GM18951 (cell line): ENCODE measurements around the gene SLC1A2.

Experiments
- POLR2A ChIP-seq: IDR thresholded peaks from 4 replicates; pipeline ENCODE4 v1.6.1; 2011; ENCODE audit warnings: mild to moderate bottlenecking; ENCODE audit not compliant: insufficient read length, insufficient read depth; ENCODE audit errors: extremely low read depth
- in situ Hi-C: fragments of 300-500 bp; cut with MboI; formaldehyde crosslinking; loops from one replicate; pipeline ENCODE4 v1.12.0; 2022; ENCODE audit warnings: low sequenced_read_pairs, mixed read lengths, inconsistent platforms; ENCODE audit not compliant: unreplicated experiment

The SLC1A2 gene

DNA sequence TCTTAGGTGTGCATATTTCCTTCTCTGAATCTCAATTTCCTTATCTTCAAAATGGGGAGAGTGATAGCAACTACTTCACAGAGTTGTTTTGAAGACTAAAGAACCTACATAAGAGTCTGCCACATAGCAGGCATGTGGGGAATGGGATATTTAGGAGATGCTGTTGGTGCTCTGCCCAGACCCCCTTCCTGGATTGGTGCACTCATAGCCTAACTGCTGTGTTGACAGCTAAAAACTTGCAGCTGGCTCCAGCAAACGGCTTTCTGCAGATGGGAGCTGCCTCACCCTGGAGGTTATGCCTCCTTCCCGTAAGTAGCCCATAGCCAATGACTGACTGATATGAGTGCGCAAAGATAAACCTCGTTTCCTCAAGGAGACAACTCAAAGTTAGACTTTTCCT is 174.3 kb downstream of the SLC1A2 start:
- TF ChIP-seq POLR2A: no peak

DNA sequence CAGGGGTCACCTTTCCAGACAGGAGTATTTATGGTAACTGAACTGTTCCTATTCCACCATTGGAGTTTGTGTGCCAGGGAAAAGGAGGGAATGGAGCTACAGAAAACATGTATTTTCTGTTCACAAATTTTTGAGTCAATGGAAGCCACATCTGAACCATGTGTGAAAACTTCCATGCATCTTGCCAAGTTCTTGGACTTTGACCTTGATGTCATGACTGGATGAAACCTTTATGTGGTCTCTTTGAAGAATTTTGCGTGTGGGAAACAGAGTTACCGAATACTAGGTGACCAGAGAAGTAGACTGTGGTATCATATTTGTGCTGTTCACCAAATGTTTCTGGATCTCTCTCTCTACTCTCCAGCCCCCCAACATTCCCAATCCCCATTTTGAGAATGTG is 175.6 kb downstream of the SLC1A2 start:
- no peak for TF ChIP-seq POLR2A
- in situ Hi-C loops: no loop called here

More for the DNA sequence above, 174.3 kb downstream of the SLC1A2 start:
- in situ Hi-C loops: no loop called here

DNA sequence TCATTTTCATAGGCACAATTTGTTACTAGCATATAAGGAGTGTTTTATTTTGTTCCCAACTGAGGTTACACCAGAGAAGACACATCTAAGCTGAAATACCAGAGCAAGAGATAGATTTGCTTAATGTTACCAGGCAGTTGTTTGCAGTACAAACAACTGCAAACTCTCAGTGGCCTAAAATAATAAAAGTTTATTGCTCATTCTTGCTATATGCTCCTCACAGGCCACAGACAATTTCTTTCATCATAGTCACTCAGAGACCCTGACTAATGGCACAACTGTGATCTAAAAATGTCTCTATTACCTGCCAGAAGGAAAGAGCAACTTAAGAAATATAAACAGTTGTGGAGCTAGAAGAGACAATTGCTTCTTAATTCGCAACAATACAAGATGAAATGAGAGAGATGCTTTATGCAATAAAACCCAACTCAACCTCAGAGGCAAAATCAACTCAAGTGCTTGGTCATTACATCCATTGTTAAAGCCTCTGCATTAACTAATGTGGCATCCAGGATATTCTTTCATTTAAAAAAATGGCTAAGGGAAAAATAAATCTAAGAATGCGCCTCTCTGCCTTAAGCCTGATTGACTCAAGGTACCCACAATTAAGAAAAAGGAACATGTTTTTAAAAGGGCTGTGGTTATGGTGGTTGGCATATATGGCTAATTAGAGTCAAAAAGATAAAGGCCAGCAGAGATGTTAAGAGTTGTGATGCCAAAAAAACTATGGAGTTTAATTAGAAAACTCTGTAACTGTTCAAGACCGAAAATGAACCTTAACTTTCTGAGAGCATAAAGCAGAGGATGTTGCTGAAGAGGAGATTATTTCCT is 176.7 kb downstream of the SLC1A2 start:
- in situ Hi-C loops: no loop called here
- no peak for TF ChIP-seq POLR2A

DNA sequence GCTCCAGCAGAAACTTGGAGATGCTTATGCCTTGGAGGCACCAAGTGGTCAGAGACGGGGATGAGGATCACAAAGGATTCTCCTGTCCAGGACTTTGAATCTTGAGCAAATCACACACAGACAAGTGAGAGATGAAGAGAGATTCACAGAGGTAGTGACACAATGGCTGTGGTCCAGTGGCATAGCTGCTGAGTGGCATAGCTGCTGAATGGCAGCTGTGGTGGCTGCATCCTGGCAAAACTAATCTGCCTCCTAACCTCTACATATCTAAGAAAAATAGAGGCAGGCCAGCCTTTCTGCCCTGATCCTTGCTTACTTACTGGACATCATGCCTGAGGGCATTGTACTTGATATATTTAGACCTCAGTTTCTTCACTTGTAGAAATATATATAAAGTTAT is 177.8 kb downstream of the SLC1A2 start:
- in situ Hi-C loops: no loop called here
- no peak for TF ChIP-seq POLR2A

DNA sequence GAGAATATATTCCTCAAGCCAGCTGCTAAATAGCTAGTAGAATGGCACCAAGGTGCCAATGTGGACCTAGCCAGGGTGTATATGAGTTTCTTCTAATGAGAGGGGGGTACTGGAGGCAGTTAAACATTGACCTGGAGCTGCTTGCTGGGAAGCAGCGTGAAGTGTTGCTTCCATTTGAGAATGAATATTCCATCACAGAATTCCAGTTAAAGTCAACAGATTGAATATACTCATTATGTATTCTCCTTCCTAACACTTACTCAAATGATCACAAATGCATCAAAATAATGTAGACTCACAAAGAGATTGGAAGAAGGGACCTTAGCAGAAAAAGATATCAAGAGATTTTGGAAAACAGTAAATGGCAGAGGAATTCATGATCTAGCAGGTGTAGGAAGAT is 178.3 kb downstream of the SLC1A2 start:
- TF ChIP-seq POLR2A: no peak
- in situ Hi-C loops: no loop called here

DNA sequence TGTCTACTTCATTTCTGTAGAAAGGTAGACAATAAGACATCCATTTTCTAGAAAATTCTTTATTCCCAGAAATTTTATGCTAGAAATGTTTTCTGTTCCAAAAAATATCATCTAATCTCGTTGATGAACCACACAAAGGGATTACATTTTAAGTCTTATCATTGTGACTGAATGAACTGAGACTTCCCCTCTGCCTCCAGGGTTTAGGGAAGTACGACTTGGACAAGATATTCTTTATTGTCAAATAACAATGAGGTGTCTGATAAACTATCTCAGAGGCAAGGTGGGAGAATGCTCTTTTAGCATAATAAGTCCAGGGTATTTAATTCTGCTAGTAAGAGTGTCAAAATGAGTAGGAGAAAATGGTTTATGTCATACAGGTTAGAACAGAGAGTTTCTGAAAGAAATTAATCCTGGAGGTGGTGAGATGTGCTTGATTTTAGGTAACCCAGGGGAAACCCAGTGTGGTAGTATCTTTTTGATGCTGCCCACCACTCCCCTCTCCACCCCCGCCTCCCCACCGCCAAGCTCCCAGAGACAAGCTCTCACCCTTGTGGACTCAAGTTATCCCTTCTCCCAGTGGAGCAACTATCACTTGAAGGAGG is 179.8 kb downstream of the SLC1A2 start:
- in situ Hi-C loops: loop anchor here (10.0 kb wide), 1 partner anchor 245 kb away; no protein-coding TSS in a partner anchor

DNA sequence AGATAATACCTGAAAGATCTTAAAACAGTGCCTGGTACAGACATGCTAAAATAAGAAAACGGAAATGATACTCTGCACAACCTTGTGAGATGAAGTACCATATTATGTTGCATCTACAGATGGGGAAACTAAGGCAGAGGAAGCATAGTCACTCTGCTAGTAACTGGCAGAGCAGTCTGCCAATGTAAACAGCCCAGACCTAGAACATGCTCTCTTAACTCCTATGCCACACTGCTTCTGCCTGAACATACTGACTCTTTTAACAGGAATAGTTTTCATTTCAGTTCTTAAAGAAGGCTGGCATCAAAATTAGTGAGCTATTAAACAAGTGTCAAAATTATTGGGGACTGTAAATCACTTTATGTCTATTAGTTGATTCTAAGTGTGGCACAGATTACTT is 180.5 kb downstream of the SLC1A2 start:
- in situ Hi-C loops: loop anchor here (10.0 kb wide), 1 partner anchor 244 kb away; no protein-coding TSS in a partner anchor
- TF ChIP-seq POLR2A: no peak

More for the DNA sequence above, 179.8 kb downstream of the SLC1A2 start:
- no peak for TF ChIP-seq POLR2A

DNA sequence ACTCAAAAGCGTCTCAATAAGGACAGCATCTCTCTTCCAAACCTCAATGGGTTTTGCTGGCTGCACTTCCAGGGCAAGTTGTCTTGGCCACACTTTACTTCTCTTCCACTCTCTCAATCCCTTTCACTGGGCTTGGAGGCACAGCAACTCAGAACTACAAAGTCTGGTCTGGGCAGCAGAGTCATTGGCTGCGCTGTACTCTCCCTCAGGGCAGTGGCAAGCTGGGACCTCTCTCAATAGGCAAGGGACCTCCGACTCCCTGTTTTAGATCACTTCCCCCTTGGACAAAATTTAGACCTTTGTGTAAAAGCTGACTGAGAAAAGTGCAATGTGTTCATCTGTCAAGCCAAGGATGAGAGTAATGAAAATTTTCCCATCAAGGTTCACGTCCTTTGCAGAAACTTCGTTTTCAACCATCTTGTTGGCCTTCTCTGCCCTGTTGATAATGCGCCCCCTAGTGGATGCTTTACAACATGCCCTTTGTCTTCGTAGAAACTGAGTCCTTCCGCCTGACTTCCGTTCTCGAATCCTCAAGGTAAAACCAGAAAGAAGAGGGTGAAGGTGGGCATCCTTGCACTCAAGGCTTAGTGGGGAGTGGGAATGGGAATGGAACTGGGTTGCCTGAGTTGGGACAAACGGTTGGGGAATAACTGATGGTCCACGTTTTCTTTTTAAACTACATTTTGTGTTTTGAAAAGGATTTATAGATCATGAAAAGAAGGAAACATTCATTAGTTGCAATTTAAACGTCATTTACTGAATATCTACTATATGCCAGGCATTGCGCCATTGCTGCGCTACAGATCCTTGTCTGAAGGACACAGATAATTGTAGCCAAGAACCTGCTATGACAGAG is 181.3 kb downstream of the SLC1A2 start:
- in situ Hi-C loops: loop anchor here (10.0 kb wide), 1 partner anchor 243 kb away; no protein-coding TSS in a partner anchor
- no peak for TF ChIP-seq POLR2A

DNA sequence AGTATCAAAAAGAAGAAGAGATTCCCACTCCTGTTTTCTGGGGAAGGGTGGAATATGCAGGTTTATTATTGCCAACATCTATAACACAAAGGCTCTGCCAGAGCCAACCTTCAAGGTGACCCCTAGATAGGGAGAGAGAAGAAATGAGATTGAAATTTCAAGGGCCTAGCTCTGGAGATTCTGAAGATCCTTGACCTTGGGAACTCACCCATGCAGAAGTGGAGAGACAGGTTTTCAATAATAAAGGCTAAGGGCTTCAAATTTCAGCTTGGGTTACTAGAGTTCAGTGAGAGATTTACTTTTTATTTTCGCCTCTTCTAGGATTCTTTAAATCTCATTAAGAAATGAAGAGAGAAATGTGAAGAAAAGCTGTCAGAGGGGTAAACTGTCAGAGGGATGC is 182.0 kb downstream of the SLC1A2 start:
- TF ChIP-seq POLR2A: no peak
- in situ Hi-C loops: loop anchor here (10.0 kb wide), 1 partner anchor 243 kb away; no protein-coding TSS in a partner anchor

DNA sequence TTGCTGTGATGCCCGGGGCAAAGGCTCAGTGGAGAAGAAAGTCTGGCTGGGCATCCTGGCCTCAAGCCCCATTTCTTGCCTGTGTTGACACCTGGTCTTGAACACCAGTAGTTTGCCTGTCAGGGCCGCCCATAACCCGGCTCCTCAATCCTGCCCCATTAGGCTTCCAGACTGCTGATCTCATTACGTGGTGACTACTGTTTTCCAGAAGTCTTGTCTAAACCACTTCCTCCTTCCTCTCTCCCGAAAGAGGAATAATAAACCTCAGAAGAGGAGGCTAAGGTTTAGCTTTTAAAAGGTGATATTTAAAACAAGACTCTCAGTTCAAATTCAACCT is 182.7 kb downstream of the SLC1A2 start:
- no peak for TF ChIP-seq POLR2A

DNA sequence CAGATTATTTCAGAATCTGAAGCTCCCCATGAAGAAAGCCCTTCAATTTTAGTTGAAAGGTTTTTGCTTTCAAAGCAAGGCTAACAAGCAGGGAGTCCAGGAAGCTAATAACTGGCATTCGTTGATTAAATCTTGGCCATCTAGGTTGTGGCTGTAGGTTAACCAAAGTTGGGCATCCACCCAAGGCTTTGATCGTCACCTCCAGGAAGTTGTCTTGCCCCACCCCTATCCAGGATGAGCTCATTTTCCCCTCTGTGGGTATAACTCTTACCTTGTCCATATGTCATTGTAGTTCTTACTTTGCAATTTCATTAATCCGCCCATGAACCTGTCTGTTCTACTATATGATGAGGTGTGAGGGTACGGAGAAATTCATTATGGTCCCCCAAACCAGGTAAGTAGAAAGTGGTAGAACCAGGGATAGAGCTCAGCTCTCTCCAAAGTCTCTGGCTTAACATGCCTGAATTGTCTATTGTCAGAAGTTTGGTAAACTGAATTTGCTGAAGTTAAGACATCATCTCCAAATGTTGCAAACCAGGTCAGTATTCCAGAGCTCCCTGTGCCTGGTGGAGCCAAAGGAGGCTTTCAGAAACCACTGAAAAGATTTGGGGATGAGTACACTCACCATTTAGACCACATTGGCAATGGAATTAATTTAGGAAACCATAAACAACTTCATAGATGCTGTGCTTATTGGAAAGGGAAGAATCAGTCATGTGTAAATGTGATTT is 183.3 kb downstream of the SLC1A2 start:
- in situ Hi-C loops: loop anchor here (10.0 kb wide), 1 partner anchor 241 kb away; no protein-coding TSS in a partner anchor

More for the DNA sequence above, 182.7 kb downstream of the SLC1A2 start:
- in situ Hi-C loops: loop anchor here (10.0 kb wide), 1 partner anchor 242 kb away; no protein-coding TSS in a partner anchor

DNA sequence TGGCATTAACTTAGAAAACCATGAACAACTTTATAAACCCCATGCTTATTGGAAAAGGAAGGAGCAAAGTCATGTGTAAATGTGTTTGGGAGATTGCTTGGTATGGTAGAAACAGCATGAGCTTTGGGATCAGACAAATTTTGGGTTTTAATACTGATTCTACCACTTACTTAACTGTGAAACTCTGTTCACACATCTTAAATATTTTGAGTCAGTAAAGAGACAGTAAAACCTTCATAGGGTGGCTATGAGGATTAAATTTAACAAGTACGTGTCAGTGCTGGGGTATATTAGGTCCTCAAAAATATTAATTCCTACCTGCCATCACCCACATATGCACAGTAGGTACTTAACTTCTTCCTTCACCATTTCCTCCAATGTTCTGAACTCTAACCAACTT is 183.9 kb downstream of the SLC1A2 start:
- in situ Hi-C loops: loop anchor here (10.0 kb wide), 1 partner anchor 241 kb away; no protein-coding TSS in a partner anchor
- no peak for TF ChIP-seq POLR2A

More for the DNA sequence above, 183.3 kb downstream of the SLC1A2 start:
- no peak for TF ChIP-seq POLR2A

DNA sequence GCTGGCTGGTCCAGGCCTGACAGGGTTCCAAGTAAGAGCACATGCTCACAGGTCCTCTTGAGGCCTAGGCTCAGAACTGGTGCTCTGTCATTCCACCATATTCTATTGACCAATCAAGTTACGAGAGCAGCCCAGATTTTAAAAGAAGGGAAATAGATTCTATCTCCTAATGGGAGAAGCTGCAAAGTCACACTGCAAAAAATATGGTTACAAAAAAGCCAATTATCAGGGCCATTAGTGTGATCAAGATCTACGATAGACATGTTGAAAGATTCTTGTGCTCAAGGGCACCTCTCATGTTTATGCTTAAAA is 184.2 kb downstream of the SLC1A2 start:
- TF ChIP-seq POLR2A: no peak
- in situ Hi-C loops: loop anchor here (10.0 kb wide), 1 partner anchor 240 kb away; no protein-coding TSS in a partner anchor
